ENCODE measurements around the gene M6PR.
"Not testable (repeated sequence)": the region's sequence is repeated elsewhere in the genome, so short reads cannot be mapped to it uniquely, and the experiment has no call there.

Gene M6PR

DNA sequence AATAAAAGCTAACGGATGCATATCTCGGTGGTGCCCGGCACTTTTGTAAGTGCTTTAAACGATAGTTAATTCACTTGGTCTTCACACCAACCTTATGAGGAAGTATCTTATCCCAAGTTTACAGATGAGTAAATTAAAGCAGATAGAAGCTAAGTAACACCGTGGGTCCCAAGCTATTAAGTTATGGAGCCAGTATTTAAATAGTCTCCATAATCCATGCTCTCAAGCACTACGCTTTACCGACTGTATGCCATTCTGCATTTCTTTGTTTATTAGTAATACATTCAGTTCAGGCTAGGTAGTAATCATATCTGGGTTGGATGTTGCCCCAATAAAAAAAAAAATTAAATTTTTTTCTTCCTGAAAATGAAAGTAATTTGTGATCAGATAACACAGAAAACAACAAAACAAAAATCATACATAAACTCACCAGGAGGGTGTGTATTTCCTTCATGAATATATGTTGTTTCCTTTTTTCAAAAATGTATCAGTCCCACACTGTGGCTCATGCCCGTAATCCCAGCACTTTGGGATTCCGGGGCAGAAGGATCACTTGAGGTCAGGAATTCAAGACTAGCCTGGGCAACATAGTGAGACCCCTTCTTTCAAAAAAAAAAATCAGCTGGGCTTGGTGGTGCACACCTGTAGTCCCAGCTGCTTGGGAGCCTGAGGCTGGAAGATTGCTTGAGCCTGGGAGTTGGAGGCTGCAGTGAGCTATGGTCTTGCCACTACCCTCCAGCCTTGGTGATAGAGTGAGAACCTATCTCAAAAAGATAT lies 1.4 kb upstream of the M6PR start:
- no peak for DNase-seq

DNA sequence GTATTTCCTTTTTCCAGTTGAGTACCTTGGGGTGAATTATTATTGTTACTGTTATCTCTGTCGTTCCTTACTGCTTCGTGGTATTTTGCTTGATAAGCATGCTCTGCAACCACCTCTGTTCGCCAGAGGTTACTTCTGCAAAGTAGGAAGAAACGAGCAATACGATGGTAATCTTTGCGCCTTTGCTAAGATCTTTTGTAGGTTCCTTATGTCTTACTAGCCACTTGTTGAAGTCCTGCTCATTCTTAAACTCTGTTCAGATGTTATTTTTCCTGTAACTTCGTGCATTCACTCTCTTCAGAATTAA lies 729 bp upstream of the M6PR start:
- no peak for DNase-seq

DNA sequence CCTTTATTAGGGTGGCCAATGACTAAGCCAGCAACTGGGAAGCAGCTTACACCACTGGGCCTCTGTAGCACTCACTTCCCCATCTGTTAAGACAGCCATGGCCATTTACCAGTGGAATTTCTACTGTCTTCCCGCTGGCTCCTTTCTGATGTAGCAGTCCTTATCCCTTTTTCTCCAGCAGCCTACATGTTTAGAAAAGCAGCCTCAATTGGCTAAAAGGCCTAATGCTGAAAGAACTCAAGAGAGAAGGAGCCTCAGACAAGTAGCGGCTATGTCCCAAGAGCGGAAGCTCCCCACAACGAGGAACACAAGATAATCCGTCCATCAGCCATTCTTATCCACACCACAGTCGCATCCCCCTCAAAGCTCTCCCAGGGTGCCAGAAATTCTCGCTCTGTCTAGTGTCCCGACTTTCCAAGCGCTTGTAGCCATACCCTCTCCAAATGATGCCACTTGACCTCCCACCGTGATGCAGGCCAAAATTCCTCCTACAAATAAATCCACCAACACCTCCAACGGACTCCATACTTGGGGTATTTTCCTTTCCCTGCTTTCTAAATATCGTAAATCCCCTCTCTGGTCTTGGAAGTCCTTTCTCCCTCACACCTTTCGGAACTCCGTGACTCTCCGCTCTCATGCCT lies 624 bp downstream of the M6PR start:
- no peak for DNase-seq

DNA sequence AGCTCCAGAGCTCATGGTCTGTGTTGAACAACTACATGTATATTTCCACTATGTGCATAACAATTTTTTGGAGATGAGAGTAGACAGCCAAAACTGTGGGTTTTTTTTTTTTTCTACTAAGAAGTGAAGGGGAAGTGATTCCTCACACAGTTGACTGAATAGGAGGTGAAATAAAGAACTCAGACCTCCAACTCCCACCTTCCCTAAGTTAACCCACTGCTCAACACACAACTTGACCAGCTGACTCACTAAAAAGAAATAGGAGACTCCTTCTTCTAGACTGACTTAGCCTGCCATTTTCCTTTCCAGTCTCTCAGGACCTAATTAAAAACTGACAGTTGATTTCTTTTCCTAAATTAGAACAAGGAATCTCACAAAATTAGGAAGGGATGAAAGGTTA lies 1.7 kb downstream of the M6PR start:
- no peak for DNase-seq

DNA sequence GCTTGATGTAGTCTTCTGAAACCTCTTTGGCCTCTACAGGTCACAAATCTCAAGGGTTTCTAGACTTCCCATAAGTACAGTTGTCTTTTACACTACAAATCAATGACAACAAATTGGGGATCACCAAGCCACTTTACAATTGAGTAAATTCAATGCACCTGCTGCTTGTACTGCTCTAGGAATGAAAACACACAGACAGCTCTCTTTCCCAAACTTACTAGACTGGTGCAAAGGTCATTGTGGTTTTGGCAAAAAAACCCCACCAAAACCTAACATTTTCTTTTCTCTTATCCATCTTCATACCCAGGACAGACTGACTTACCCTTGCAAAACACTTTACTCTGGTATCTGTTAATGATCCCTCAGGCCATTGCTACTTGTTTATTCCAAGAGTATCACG lies 2.7 kb downstream of the M6PR start:
- DNase-seq = no peak

DNA sequence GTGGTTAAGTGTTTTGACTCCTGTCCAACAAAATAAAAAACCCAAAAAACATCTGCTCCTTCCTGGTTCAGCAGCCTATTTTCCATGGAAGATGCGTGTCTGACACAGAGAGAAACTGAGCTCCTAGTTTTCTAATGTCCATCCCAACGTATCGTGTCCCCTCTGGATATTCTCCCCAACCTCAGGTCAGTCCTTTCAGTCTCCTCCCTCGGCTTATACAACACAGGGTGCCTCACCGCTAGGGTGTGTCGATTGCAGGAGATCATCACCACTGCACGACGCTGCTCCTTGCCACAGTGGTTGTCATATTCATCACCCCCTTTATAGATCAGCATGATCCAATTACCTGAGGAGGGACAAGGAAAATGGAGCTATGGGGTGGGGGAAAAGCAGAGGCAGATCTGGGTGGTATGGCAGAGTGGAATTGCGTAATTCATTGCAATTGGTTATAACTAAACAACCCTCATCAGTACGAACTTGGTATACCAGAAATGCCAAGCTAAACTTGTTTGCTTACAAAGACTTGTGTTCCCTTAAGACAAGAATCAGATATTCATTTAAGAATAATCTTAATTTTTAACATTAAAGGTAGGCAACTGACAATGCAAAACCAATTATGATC lies 5.8 kb downstream of the M6PR start:
- no peak for DNase-seq

DNA sequence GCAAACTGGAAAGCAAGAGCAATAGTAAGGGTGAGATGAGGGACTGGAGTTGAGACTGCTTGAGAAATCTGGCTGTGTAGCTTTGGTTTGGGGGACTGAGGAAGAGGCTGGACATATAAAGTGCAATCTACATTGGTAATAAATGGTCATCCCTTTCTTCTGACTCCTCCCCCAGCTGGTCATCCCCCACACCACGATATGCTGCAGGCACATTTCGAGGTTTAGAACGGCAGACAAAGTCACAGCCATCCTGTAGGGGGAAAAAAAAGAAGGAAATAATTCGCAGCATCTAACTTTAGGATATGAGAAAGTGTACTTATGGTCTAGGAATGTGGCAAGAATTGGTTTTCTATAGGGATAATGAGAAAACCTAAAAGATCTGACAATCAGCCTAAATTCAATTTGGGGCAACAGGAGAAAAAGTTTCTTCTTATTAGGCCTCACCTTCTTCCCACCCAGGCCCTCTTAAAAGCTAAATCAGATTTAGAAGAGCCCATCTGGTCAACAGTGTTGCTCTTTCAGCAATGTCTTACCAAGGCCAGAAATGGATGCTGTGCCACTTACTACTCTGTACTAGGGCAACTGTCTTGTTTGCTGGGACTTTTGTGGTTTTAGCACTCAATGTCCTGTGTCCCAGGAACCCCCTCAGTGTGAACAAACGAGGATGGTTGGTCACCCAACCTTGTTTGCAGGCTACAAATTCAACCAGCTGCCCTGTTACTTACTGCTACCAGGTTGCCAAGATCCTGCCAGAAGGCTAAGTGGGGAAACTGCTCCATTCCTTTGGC lies 7.6 kb downstream of the M6PR start:
- no peak for DNase-seq

DNA sequence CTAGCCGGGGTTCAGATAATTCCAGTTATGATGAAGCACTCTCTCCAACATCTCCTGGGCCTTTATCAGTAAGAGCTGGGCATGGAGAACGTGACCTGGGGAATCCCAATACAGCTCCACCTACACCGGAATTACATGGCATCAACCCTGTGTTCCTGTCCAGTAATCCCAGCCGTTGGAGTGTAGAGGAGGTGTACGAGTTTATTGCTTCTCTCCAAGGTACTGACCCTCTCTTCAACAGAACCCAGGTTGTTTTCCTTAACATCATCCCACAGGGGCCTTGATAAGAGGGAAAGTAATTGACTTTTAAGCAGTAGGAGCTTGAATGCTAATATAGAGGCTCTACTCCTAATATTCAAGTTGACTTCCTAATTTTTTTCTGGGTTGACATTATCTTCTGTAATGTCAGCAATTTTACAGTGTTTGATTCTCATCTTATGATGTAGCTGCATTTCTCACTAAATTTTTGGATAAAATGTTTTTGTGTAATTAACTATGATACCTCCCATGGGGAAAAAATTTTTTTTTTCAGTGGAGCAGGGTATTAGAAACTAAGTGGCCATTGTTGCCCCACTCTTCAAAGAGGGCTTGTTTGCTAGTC lies 11.5 kb downstream of the M6PR start:
- DNase-seq = not testable (repeated sequence)

DNA sequence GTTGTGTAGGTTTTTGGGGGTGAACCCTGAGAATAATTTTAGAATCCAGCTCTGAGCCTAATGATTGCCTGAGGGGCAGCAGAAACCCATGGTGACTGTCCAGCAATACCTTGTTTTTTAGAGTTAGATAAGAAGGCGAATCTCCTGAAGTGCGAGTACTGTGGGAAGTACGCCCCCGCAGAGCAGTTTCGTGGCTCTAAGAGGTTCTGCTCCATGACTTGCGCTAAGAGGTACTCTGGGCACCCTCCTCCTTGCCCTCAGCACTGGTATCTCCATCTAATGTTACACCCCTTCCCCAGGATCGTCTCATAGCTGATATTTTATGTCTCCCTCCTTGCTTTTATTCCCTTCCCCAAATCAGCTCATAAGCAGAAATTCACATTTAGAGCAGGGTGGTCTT lies 12.7 kb downstream of the M6PR start:
- no peak for DNase-seq

DNA sequence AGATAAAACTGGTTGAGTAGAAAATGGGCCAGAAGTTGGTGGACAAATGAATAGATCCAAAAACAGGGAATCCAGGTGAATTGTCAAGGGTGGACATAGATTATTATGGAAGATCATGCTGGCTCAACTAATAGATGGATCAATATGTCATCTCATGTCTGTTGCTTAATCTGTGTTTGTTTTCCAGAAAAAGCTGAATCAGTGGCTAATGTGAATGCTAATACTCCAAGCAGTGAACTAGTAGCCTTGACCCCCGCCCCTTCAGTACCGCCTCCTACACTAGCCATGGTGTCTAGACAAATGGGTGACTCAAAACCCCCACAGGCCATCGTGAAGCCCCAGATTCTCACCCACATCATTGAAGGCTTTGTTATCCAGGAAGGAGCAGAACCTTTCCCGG lies 15.4 kb downstream of the M6PR start:
- DNase-seq = not testable (repeated sequence)

DNA sequence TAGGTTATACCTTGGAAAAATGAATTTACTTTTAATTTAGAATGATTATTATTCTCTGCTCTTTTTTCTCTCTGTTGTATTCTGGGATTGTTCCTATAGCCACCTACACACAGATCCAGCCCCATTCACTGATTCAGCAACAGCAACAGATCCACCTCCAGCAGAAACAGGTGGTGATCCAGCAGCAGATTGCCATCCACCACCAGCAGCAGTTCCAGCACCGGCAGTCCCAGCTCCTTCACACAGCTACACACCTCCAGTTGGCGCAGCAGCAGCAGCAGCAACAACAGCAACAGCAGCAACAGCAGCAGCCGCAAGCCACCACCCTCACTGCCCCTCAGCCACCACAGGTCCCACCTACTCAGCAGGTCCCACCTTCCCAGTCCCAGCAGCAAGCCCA lies 17.0 kb downstream of the M6PR start:
- not testable (repeated sequence) for DNase-seq

DNA sequence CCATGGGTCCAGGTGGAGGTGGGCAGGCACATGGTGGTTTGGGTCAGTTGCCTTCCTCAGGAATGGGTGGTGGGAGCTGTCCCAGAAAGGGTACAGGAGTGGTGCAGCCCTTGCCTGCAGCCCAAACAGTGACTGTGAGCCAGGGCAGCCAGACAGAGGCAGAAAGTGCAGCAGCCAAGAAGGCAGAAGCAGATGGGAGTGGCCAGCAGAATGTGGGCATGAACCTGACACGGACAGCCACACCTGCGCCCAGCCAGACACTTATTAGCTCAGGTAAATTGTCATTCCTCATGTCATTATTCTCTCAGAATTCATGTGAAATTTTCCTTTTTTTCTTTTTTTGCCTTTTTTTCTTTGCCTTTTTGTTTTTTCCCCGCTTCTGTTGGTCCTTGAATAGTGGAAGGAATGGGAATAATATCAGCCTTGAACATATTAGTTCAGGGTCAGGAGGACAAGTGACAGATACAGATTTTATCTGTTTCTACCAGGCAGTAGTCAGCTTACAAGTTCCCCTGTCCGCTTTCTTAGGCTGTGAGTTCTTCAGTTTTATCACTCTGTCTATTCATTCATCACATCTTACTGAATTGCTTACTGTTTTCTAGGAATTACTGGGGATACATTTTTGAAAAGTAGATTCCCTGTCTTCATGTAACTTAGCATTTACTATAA lies 18.7 kb downstream of the M6PR start:
- DNase-seq = not testable (repeated sequence)

DNA sequence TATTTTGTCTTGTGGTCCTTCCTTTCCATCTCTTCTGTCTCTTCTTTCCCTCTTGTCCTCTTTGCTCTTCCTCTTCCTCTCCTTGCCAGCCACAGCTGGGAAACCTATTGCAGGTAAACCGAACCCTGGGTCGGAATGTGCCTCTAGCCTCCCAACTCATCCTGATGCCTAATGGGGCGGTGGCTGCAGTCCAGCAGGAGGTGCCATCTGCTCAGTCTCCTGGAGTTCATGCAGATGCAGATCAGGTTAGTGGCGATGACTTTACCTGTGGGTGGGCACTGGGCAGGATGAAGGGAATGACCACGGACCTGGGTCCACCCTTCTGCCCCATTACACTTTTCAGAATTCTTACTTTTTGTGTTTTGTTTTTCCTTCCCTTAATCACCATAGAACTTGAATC lies 26.9 kb downstream of the M6PR start:
- no peak for DNase-seq

DNA sequence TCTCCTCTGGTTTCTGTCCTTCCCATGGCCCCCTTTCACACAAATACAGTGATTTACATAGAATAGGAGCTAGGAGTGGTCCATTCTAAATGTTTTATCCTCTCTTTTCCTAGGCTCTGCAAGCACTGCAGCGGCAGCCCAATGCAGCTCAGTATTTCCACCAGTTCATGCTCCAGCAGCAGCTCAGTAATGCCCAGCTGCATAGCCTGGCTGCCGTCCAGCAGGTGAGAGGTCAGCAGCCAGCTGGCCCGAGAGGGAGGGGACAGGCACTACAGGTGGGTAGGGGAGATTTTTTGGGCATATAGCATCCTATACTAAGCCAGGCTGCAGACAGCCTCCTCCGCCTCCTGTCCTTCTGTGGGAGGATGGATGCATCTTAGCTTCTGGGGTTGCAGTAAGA lies 29.8 kb downstream of the M6PR start:
- DNase-seq = not testable (repeated sequence)

DNA sequence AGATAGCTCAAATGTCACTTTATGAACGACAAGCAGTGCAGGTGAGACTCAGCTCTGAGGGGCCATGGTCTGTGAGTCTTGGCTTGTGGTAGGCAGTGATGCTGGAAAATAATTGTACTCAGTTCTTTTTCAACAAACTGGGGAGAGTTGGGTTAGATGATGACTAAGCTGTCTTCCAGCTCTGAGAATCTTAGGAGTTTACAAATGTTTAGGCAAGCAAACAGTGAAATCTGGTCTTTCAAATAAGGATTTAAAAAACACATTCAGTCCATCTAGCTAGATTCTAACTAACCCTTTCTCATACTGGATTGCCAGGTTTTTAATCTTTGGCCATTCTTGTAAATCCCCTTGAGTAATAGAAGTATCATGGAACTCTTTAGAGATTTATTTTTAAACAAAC lies 31.7 kb downstream of the M6PR start:
- no peak for DNase-seq

DNA sequence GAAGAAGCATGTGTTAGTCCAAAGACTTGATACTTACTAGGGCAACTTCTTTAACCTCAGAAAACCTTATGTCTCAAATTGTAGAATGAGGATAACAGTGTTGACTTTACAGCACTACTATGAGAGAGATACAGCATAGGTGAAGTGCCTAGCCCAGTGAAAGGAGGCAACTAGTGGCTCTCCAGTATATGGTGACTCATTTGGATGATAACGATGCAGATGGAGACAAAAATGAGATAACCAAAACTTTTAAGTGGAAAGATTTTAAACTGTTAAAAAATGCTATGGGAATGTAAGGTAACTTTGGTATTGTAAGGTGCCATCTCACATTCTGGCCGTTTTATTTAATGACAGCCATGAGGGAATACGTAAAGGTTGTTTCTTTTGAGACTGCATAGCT lies 32.4 kb downstream of the M6PR start:
- DNase-seq = no peak

DNA sequence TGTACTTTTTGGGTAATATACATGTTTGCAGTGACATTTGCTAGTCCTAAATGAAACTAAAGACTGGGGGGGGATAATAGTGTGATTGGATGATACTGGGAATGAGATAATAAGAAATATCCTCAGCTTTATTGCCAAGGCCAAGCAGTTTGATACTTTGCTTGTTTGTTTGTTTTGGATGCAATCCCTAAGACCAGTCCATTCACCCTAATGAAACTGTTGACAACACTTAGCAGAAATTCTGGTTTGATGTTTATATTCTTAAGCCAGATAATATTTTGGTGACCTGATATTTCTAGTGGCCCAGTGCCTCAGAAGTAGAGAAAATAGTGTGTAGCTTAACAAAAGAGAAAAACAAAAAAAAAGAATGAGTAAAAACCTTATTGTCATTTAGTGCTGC lies 33.3 kb downstream of the M6PR start:
- no peak for DNase-seq

DNA sequence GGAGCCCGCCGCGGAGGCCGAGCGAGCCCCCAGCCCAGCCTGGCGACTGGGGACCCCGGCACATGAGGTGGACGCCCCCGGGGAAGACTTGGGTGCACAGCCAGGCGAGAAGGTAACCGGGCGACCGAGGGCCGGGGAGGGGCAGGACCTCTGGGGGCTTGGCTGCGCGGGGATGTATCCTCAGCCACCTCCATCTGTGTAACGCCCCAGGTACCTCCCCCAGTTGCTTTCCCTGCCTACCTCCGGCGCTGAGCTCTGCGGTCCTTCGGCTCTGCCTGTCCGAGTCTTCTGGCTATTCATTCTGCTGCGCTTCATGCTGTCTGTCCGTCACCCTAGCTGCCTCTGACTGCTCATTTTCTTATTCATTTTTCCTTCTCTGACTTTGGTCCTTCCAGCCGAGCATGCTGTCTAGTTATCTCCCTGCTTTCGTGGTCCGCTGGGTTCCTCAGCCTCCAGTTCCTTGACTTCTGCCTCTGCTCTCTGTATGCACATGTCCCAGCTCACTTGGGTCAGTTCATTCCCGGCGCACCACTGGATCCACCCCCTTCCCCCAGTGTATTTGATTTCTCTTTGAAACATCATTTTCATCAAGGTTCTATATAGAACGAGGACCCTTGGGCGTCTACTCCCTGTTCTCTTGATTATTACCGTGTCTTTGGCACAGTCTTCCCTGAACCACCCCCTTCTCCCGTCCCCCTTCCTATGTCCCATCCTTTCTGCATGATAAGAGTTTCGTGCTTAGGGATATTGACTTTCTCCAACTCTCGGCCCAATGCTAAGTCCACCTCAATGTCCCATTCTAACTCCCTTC lies 34.5 kb downstream of the M6PR start:
- no peak for DNase-seq

DNA sequence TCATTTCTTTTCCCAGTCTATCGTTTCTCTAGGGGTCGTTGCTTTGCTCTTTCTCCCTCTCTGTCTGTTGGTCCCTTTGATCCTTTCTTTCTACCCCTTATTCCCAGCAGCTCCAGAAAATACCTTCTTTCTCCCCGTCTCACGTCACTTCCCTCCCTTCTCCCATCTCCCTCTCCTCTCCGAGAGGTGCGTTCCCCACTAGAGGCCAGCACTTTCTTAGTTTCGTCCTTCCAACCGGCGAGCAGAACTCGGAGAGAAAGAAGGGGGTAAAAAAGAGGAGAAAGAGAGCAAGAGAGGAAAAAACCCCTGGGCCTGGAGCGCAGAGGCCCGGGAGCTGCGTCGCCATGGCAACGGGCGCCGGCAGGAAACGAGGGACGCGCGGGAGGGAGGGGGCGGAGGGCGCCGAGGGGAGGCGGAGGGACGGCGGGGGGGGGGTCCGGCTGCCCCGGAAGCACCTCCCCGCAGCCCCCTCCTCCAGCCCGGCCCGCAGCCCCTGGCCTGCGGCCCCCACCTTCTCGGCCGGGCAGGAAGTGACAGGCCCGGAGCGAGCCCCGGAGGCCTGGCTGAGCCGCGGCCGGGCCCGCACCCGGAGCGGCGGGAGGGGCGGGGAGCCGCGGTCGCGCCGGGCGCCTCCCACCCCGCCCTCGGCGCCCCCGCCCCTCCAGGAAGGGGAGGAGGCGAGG lies 35.3 kb downstream of the M6PR start, which contains the start of gene PHC1:
Gene PHC1, plus strand, starts transcription at position 477 of the 683 bp plus-strand sequence. CDS start 3,169 bp downstream, outside the sequence.
- DNase-seq = not testable (repeated sequence)

DNA sequence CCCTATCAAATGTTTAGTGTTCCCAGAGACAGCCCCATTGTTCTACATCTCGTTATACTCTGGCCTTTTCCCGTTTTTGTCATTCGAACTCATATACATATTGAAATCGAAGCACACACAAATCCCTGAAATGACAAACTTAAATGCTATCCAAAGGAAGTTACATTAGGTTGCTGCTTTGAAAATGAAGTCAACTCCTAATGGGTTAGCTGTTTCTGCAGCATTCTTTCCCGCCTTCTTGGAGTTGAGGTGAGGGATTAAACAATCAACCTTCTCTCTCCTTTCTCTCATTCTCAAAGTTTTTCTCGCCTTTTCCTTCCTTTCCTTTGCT lies 35.8 kb downstream of the M6PR start:
- no peak for DNase-seq

DNA sequence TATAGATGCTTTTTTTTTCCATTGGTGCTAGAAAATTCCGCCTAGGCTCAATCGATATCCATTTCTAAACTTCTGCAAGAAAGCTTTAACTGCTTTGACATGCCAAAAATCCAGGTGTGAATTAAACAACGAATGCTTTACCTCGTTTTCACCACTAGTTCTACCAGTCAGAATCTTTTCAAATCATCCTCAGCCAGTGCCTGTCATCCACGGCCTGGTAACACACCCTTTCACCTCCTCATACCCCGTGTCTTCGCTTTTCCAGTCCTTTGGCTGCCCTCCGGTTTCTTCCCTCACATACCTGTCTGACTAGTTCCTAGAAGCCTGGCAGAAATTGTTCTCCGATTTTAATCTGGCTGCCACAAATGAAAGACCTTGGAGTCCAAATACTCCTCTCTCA lies 36.5 kb downstream of the M6PR start:
- DNase-seq = no peak
